ENCODE results near the gene RCAN3. TPM values are rescaled to one million over a fixed set of nuclear protein-coding genes. Genes with fewer than 3 reads are reported as not detected.
"Not testable (repeated sequence)": the region's sequence is repeated elsewhere in the genome, so short reads cannot be mapped to it uniquely, and the experiment has no call there.

Gene RCAN3
- total and polyA plus RNA-seq, 4 donors, result 0.84 to 4.8 (median 3.1) TPM

DNA sequence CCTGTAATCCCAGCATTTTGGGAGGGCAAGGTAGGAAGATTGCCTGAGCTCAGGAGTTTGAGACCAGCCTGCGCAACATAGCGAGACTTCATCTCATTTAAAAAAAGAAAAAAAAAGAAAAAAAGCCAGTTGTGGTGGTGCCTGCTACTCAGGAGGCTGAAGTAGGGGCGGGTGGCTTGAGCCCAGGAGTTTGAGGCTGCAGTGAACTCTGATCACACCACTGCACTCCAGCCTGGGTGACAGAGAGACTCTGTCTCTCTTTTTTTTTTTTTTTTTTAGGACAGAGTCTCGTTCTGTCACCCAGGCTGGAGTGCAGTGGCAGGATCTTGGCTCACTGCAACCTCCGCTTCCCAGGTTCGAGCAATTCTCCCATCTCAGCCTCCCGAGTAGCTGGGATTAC, 26.7 kb downstream of the RCAN3 start:
- 91 to 93% methylated on average over 7 of the region's 7 CpGs for WGBS, 2 donors
- H3K9me3 ChIP-seq (ENCODE audit: control insufficient read depth, low read length); H3K27me3 ChIP-seq (ENCODE audit: control insufficient read depth in 1 of 2, insufficient read depth in 2 of 2, low read length in 1 of 2); ATAC-seq (ENCODE audit: low FRiP score); H3K36me3 ChIP-seq (ENCODE audit: control insufficient read depth in 1 of 2, insufficient read depth in 2 of 2, low read length in 1 of 2); H3K4me1 ChIP-seq (ENCODE audit: control insufficient read depth in 1 of 2, insufficient read depth in 2 of 2, low read length in 2 of 2); intact Hi-C loops (cut with DNase I); H3K27ac ChIP-seq (ENCODE audit: low read depth in 1 of 2, low read length in 2 of 2); DNase-seq; H3K4me3 ChIP-seq (ENCODE audit: low read length in 2 of 2): not testable (repeated sequence)

DNA sequence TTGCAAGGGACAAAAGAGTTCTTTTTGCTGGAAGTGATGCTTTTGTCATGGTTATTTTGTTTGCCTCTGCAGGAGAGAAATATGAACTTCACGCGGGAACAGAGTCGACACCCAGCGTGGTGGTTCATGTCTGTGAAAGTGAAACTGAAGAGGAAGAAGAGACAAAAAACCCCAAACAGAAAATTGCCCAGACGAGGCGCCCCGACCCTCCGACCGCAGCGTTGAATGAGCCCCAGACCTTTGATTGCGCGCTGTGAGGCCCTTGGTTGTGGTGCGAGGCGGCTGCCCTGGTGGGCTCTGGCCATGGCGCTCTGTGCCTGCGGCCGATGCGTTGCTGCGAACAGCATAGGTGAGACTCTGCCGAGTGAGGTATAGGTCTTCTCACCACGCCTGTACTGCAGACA, 32.4 kb downstream of the RCAN3 start:
- intact Hi-C loops (cut with DNase I), result no loop called here
- no peak overlapping the region for H3K27ac ChIP-seq (ENCODE audit: low read depth in 1 of 2, low read length in 2 of 2)
- H3K36me3 ChIP-seq (ENCODE audit: control insufficient read depth in 1 of 2, insufficient read depth in 2 of 2, low read length in 1 of 2), result no peaks in the 10 kb centered on the region

DNA sequence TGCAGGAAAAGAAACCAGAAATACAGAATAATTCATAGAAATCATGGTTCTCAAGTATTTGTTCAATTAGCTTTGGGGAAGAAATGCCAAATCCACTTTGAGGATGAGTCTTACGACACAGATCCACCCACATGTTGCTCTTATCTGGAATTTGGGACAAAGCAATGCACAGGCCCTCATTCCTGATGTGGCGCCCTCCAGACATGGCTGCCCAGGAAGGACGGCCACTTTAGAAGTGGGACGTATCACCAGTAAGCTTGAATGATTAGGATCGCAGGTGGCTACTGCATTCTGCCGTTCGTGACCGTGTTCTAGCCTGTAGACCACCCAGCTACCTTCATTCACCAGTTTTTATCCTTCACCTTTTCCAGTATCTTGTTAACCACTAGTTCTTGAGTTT, 33.1 kb downstream of the RCAN3 start:
- WGBS, 2 donors, result 91% methylated on average over 8 of the region's 8 CpGs
- Histone ChIP-seq H3K9me3 (ENCODE audit: control insufficient read depth, low read length) (no peaks in the 10 kb centered on the region), H3K4me3 (ENCODE audit: low read length in 2 of 2) (no peak overlapping the region), H3K4me1 (ENCODE audit: control insufficient read depth in 1 of 2, insufficient read depth in 2 of 2, low read length in 2 of 2) (no peaks in the 10 kb centered on the region), H3K27me3 (ENCODE audit: control insufficient read depth in 1 of 2, insufficient read depth in 2 of 2, low read length in 1 of 2) (no peaks in the 10 kb centered on the region), H3K36me3 (ENCODE audit: control insufficient read depth in 1 of 2, insufficient read depth in 2 of 2, low read length in 1 of 2) (no peaks in the 10 kb centered on the region), H3K27ac (ENCODE audit: low read depth in 1 of 2, low read length in 2 of 2) (no peak overlapping the region)
- intact Hi-C loops (cut with DNase I), result no loop called here
- DNase-seq (no peak), ATAC-seq (ENCODE audit: low FRiP score) (no peak)

More for the DNA sequence above, 32.4 kb downstream of the RCAN3 start:
- ATAC-seq (ENCODE audit: low FRiP score) (peak; percentile 29), DNase-seq (no peak)
- whole genome bisulfite sequencing, 2 donors, result 79 to 86% methylated on average over 21 of the region's 21 CpGs
- Histone ChIP-seq H3K4me1 (ENCODE audit: control insufficient read depth in 1 of 2, insufficient read depth in 2 of 2, low read length in 2 of 2) (no peaks in the 10 kb centered on the region), H3K27me3 (ENCODE audit: control insufficient read depth in 1 of 2, insufficient read depth in 2 of 2, low read length in 1 of 2) (no peaks in the 10 kb centered on the region), H3K9me3 (ENCODE audit: control insufficient read depth, low read length) (no peaks in the 10 kb centered on the region), H3K4me3 (ENCODE audit: low read length in 2 of 2) (no peak overlapping the region)

DNA sequence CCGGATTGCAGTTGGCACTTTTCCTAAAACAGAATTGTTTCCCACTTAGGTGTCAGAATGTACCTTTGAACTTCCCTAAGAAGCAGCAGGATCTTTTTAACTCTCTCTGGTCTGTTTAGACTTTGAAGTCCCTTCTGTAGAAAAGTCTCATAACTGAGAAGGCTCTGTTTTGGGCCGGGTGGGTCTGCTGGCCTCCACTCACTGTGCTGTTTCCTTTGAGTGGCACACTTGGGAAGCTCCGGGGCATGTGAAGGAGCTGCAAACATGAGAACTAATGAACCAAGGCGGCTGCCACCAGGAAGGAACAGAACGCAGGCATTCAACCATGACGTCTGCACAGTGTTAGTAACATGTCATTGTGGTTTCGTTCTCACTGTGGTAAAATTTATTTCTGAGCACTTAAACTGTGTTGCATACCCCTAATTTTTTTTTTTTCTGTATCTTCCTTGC, 33.8 kb downstream of the RCAN3 start:
- DNase-seq (no peak), ATAC-seq (ENCODE audit: low FRiP score) (no peak)
- H3K9me3 ChIP-seq (ENCODE audit: control insufficient read depth, low read length), result no peaks in the 10 kb centered on the region
- 59 to 65% methylated on average over 7 of the region's 7 CpGs for WGBS, 2 donors
- no peaks in the 10 kb centered on the region for H3K36me3 ChIP-seq (ENCODE audit: control insufficient read depth in 1 of 2, insufficient read depth in 2 of 2, low read length in 1 of 2)
- intact Hi-C loops (cut with DNase I), result no loop called here
- H3K4me1 ChIP-seq (ENCODE audit: control insufficient read depth in 1 of 2, insufficient read depth in 2 of 2, low read length in 2 of 2), result no peaks in the 10 kb centered on the region
- no peaks in the 10 kb centered on the region for H3K27me3 ChIP-seq (ENCODE audit: control insufficient read depth in 1 of 2, insufficient read depth in 2 of 2, low read length in 1 of 2)
- no peak overlapping the region for H3K27ac ChIP-seq (ENCODE audit: low read depth in 1 of 2, low read length in 2 of 2)
- no peak overlapping the region for H3K4me3 ChIP-seq (ENCODE audit: low read length in 2 of 2)

DNA sequence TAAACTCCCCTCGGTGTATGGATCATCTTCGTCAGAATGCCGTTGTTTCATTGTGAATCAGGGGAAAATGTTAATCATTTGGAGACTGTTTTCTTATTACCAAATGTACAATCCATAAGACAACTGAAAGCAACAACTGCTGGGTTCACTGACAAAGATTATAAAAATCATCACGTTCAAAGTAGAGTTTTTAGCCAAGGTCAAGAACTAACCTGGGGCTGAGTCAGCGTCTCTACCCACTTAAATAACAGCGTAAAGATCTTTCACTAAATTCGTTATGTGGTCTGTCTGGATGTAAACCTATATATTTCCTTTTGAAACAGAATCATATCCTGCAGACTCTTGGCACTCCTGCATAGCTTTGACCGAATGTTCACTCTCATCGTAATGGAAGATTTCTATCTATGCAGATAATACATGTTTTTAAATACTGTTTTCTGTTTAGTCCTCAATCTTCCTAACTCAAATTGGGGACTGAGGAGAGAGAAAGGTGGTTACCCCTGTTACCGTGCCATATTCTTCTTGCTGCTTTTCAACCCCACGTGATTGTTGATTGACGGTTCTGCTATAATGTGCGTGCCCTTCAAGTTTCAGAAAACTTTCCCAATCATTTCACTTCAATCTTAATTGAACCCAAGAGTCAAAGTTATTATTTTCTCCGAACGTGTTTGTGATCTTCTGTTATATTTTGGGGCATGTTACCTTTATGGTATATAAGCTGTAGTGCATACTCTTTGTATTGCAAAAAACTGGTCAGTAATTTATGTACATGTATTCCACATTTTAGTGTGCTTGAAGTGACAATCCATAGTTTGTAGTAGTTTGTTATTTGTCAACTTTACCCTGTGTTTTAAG, 37.6 kb downstream of the RCAN3 start:
- WGBS, 2 donors, result 86 to 87% methylated on average over 15 of the region's 15 CpGs
- H3K9me3 ChIP-seq (ENCODE audit: control insufficient read depth, low read length), result no peaks in the 10 kb centered on the region
- no peaks in the 10 kb centered on the region for H3K27me3 ChIP-seq (ENCODE audit: control insufficient read depth in 1 of 2, insufficient read depth in 2 of 2, low read length in 1 of 2)
- H3K27ac ChIP-seq (ENCODE audit: low read depth in 1 of 2, low read length in 2 of 2), result no peak overlapping the region
- DNase-seq, result no peak
- no peak overlapping the region for H3K4me3 ChIP-seq (ENCODE audit: low read length in 2 of 2)
- no peaks in the 10 kb centered on the region for H3K36me3 ChIP-seq (ENCODE audit: control insufficient read depth in 1 of 2, insufficient read depth in 2 of 2, low read length in 1 of 2)
- intact Hi-C loops (cut with DNase I), result no loop called here
- no peaks in the 10 kb centered on the region for H3K4me1 ChIP-seq (ENCODE audit: control insufficient read depth in 1 of 2, insufficient read depth in 2 of 2, low read length in 2 of 2)
- ATAC-seq (ENCODE audit: low FRiP score), result no peak

DNA sequence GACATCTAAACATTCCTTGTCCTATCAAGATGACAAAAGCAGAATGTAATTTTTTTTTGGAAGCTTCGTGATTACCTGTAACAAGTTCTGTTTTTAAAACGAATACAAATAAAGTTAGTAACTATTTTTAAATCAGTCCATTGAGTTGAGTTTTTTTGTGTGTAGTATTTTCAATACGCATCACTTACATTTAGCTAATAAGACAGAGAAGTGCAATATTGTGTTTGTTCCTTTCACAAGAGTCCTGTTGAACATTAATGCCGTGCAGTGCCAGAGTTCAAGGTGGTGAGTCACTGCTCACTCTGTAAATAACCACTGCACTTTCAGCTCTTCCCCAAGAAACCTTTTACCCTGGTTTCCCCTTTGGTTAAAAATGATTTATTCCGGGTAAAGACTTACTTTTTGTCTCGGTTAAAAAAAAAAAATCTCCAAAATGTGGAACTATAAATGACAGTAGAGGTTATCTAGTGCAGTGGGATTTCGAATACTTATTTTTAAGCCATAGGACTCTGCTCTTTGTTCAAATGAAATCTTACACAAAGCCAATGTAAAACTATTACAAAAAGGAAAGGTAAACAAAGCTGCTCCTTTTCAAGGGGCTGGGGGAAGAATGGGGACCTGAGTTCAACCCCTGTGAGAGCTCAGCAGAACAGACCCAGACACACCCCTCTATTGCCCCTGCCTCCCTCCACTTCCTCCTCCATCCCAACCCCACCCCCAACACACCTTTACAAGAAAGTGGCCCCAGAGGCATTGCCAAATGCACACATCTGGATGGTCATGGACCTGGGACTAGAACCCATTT, 38.5 kb downstream of the RCAN3 start:
- intact Hi-C loops (cut with DNase I), result no loop called here

DNA sequence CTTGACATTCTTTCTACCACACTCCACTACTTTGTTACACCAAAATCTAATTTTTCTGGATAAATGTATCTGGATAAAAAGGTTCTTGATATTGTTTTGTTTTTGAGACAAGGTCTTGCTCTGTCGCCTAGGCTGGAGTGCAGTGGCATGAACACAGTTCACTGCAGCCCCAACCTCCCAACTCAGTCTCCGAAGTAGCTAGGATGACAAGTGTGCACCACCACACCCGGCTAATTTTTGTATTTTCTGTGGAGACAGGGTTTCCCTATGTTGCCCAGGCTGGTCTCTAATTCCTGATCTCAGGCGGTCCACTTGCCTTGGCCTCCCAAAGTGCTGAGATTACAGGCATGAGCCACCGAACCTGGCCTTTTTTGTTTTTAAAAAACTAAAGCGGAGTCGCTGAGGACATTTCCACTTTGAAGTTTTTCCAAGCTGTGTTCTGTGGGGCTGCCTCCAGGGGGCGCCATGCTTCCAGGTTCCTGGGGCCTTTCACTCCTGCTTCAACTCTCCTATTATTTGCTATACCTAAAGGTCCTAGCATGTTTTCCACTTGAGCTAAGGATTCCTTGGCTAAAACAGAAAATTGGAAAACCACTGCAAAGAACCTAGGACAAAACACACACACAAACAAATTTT, 39.2 kb downstream of the RCAN3 start:
- ATAC-seq (ENCODE audit: low FRiP score), result no peak

More for the DNA sequence above, 38.5 kb downstream of the RCAN3 start:
- Histone ChIP-seq H3K36me3 (ENCODE audit: control insufficient read depth in 1 of 2, insufficient read depth in 2 of 2, low read length in 1 of 2) (no peaks in the 10 kb centered on the region), H3K27ac (ENCODE audit: low read depth in 1 of 2, low read length in 2 of 2) (no peak overlapping the region), H3K4me3 (ENCODE audit: low read length in 2 of 2) (no peak overlapping the region), H3K4me1 (ENCODE audit: control insufficient read depth in 1 of 2, insufficient read depth in 2 of 2, low read length in 2 of 2) (no peaks in the 10 kb centered on the region), H3K9me3 (ENCODE audit: control insufficient read depth, low read length) (no peaks in the 10 kb centered on the region), H3K27me3 (ENCODE audit: control insufficient read depth in 1 of 2, insufficient read depth in 2 of 2, low read length in 1 of 2) (no peaks in the 10 kb centered on the region)
- no peak for DNase-seq
- ATAC-seq (ENCODE audit: low FRiP score), result no peak
- 69 to 70% methylated on average over 7 of the region's 7 CpGs for WGBS, 2 donors

DNA sequence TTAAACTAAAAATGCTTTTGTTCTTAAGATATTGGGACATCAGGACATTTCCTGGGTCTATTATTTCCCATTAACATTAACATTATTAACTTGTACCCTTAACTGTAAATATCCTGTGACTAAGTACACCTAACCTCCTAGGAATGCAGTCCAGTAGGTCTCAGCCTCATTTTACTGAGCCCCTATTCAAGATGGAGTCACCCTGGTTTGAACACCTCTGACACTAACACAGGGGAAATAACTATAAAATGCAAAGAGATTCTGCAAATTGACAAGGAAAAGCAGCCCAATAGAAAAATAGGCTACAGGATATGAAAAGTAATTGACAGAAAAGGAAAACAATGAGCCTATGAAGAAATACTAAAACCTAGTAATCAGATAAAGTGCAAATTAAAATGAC, 41.6 kb downstream of the RCAN3 start:
- no peaks in the 10 kb centered on the region for H3K4me1 ChIP-seq (ENCODE audit: control insufficient read depth in 1 of 2, insufficient read depth in 2 of 2, low read length in 2 of 2)
- intact Hi-C loops (cut with DNase I), result no loop called here
- H3K36me3 ChIP-seq (ENCODE audit: control insufficient read depth in 1 of 2, insufficient read depth in 2 of 2, low read length in 1 of 2), result no peaks in the 10 kb centered on the region
- H3K27me3 ChIP-seq (ENCODE audit: control insufficient read depth in 1 of 2, insufficient read depth in 2 of 2, low read length in 1 of 2), result no peaks in the 10 kb centered on the region
- no peak for DNase-seq
- H3K9me3 ChIP-seq (ENCODE audit: control insufficient read depth, low read length), result no peaks in the 10 kb centered on the region
- no peak overlapping the region for H3K27ac ChIP-seq (ENCODE audit: low read depth in 1 of 2, low read length in 2 of 2)
- no peak for ATAC-seq (ENCODE audit: low FRiP score)
- no peak overlapping the region for H3K4me3 ChIP-seq (ENCODE audit: low read length in 2 of 2)

More for the DNA sequence above, 39.2 kb downstream of the RCAN3 start:
- WGBS, 2 donors, result 64 to 68% methylated on average over 8 of the region's 8 CpGs
- no peak for DNase-seq
- Histone ChIP-seq H3K27ac (ENCODE audit: low read depth in 1 of 2, low read length in 2 of 2) (no peak overlapping the region), H3K36me3 (ENCODE audit: control insufficient read depth in 1 of 2, insufficient read depth in 2 of 2, low read length in 1 of 2) (no peaks in the 10 kb centered on the region), H3K27me3 (ENCODE audit: control insufficient read depth in 1 of 2, insufficient read depth in 2 of 2, low read length in 1 of 2) (no peaks in the 10 kb centered on the region), H3K4me3 (ENCODE audit: low read length in 2 of 2) (no peak overlapping the region), H3K4me1 (ENCODE audit: control insufficient read depth in 1 of 2, insufficient read depth in 2 of 2, low read length in 2 of 2) (no peaks in the 10 kb centered on the region), H3K9me3 (ENCODE audit: control insufficient read depth, low read length) (no peaks in the 10 kb centered on the region)
- intact Hi-C loops (cut with DNase I), result no loop called here
